Natural killer cell (primary cell): ENCODE measurements around the gene RDH8. TPM values are rescaled to one million over a fixed set of nuclear protein-coding genes. Genes with fewer than 3 reads are reported as not detected.
A peak's percentile ranks its signal among the peaks of the same experiment; 100 is the strongest.
"Not testable (repeated sequence)": the region's sequence is repeated elsewhere in the genome, so short reads cannot be mapped to it uniquely, and the experiment has no call there.

Experiments used
- ATAC-seq, 3 donors: fragments of 150-1000 bp in 2 of 3; fragments of 200-7000 bp in 1 of 3; cut with Tn5 transposase; 1 replicate in 1 of 3; 2 replicates in 2 of 3; pipeline ENCODE4 v1.10.0; 2021; ENCODE audit warnings: mild to moderate bottlenecking in 2 of 3, moderate library complexity in 2 of 3
- DNase-seq, 2 donors: peaks; one replicate each; pipeline versions ENCODE4 v3.0.0 to v3.0.0-alpha.2; 2013 to 2021; ENCODE audit warnings: mixed read lengths in 1 of 2
- H3K27ac ChIP-seq: one replicate; pipeline ENCODE4 v1.5.1; 2013; ENCODE audit warnings: mild to moderate bottlenecking, low read length
- H3K27me3 ChIP-seq: one replicate; pipeline ENCODE4 v1.6.1; 2013; ENCODE audit warnings: low read length; ENCODE audit not compliant: control insufficient read depth, insufficient read depth
- H3K36me3 ChIP-seq: one replicate; pipeline ENCODE4 v1.6.1; 2013; ENCODE audit warnings: low read length; ENCODE audit not compliant: control insufficient read depth, insufficient read depth
- H3K4me1 ChIP-seq: one replicate; pipeline ENCODE4 v1.6.1; 2013; ENCODE audit warnings: low read length; ENCODE audit not compliant: control insufficient read depth, insufficient read depth
- H3K4me3 ChIP-seq: one replicate; pipeline ENCODE4 v1.5.1; 2013; ENCODE audit warnings: low read length
- H3K9me3 ChIP-seq: one replicate; pipeline ENCODE4 v1.6.1; 2013; ENCODE audit warnings: low read length; ENCODE audit not compliant: control insufficient read depth, insufficient read depth
- H3K27ac Mint-ChIP-seq, 2 donors: one replicate each; pipeline ENCODE4 v1.8.0; 2022; ENCODE audit warnings: mild to moderate bottlenecking in 2 of 2, mixed read lengths in 2 of 2, moderate library complexity in 1 of 2
- H3K27me3 Mint-ChIP-seq, 2 donors: one replicate each; pipeline ENCODE4 v1.8.0; 2022; ENCODE audit warnings: low read depth in 2 of 2, mixed read lengths in 2 of 2
- H3K36me3 Mint-ChIP-seq: one replicate; pipeline ENCODE4 v1.8.0; 2022; ENCODE audit warnings: mixed read lengths
- H3K4me1 Mint-ChIP-seq, 2 donors: one replicate each; pipeline ENCODE4 v1.8.0; 2022; ENCODE audit warnings: mixed read lengths in 2 of 2
- H3K4me3 Mint-ChIP-seq: one replicate; pipeline ENCODE4 v1.8.0; 2022; ENCODE audit warnings: mild to moderate bottlenecking, moderate library complexity, mixed read lengths
- H3K9me3 Mint-ChIP-seq, 2 donors: one replicate each; pipeline ENCODE4 v1.8.0; 2022; ENCODE audit warnings: mixed read lengths in 2 of 2
- CTCF ChIP-seq: fragments of 200-600 bp; IDR thresholded peaks from one replicate; pipeline ENCODE4 v1.8.0; 2022; ENCODE audit warnings: antibody characterized with exemption
- WGBS: methylation state at CpG from one replicate; pipeline ENCODE4 v1.1.7; 2013; ENCODE audit warnings: missing lambda C conversion rate; ENCODE audit not compliant: insufficient coverage; 5-methylcytosine and 5-hydroxymethylcytosine counted together
- intact Hi-C: fragments of 100-400 bp; cut with micrococcal nuclease; formaldehyde crosslinking; loops from one replicate; pipeline ENCODE4 v1.14.2; 2022
- total RNA-seq, 4 donors: library from RNA; stranded (reverse); fragments of 120-200 nt in 1 of 4; gene quantifications; one replicate each; pipeline versions ENCODE4 v1.2.3 to v1.2.4, GENCODE V29; 2013 to 2022

RDH8 gene
- total RNA-seq, 3 donors from 2014 or later (not counting 1 experiment from before 2014, with no cell fraction given), result not detected

DNA sequence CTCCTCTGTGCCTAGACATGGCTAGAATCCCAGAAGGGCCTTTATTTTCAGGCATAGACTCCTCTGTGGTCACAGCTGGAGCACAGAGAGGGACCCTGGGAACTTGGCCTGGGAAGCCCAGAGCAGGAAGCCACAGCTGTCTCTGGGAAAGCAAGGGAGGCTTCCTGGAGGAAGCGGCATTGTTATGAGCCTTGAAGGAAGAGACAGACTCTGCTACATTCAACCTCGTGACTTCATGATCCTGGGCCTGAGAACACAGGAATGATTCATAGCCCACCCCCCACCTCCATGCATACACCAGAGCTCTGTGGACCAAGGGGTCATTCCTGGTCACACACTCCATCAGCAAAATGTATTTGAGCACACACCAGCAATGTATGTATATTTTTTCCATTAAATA, 8.6 kb downstream of the RDH8 start:
- Histone ChIP-seq H3K4me1 (no peaks in the 10 kb centered on the region), H3K4me3 (no peak overlapping the region), H3K27me3 (no peaks in the 10 kb centered on the region), H3K36me3 (no peaks in the 10 kb centered on the region), H3K9me3 (no peaks in the 10 kb centered on the region), H3K27ac (no peak overlapping the region)
- Mint-ChIP-seq H3K4me1 (no peaks in the 10 kb centered on the region), H3K9me3 (no peaks in the 10 kb centered on the region), H3K4me3 (no peak overlapping the region), H3K36me3 (no peaks in the 10 kb centered on the region), H3K27me3 (peaks cover 6 to 11% of the 10 kb centered on the region in 2 donors), H3K27ac (no peak overlapping the region)
- 83% methylated on average over 2 of the region's 2 CpGs for WGBS
- DNase-seq, result no peak
- no peak for ATAC-seq
- intact Hi-C loops, result no loop called here
- TF ChIP-seq CTCF, result no peak

DNA sequence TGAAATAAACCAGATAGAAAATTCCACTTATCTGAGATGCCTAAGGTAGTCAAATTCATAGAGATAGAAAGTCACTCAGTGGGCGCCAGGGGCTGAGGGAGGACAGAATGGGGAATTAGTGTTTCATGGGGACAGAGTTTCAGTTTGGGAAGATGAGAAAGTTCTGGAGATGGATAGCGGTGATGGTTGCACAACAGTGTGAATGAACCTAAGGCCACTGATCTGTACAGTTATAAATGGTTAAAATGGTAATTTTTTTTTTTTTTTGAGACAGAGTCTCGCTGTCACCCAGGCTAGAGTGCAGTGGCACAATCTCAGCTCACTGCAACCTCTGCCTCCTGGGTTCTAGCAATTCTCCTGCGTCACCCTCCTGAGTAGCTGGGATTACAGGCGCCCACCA, 9.8 kb downstream of the RDH8 start:
- H3K4me3 Mint-ChIP-seq, DNase-seq, ATAC-seq, H3K4me1 ChIP-seq, H3K27ac Mint-ChIP-seq, H3K36me3 Mint-ChIP-seq, H3K27ac ChIP-seq, H3K36me3 ChIP-seq, H3K9me3 ChIP-seq, H3K9me3 Mint-ChIP-seq, intact Hi-C loops, H3K4me3 ChIP-seq, H3K4me1 Mint-ChIP-seq, H3K27me3 ChIP-seq: not testable (repeated sequence)
- H3K27me3 Mint-ChIP-seq, result peaks cover 6 to 11% of the 10 kb centered on the region in 2 donors
- WGBS, result 82% methylated on average over 5 of the region's 5 CpGs

DNA sequence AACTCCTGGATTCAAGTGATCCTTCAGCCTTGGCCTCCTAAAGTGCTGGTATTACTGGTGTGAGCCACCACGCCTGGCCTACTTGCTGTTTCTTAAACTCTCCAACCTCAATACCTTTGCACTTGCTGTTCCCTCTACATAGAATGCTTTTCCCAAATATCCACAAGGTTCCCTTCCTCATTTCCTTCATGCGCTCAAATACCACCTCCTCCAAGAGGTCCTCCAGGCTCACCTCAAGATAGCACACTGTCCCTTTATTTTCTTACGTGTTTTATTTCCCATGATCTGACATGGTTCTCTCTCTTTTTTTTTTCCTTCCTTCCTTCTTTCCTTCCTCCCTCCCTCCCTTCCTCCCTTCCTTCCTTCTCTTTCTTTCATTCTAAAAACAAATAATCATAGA, 13.5 kb downstream of the RDH8 start:
- Mint-ChIP-seq H3K27me3 (peaks cover 6 to 8% of the 10 kb centered on the region in 2 donors), H3K4me1 (no peaks in the 10 kb centered on the region), H3K36me3 (no peaks in the 10 kb centered on the region), H3K27ac (no peak overlapping the region), H3K4me3 (no peak overlapping the region), H3K9me3 (no peaks in the 10 kb centered on the region)
- DNase-seq (no peak), ATAC-seq (no peak)
- H3K27me3 ChIP-seq, result no peaks in the 10 kb centered on the region
- H3K9me3 ChIP-seq, result no peaks in the 10 kb centered on the region
- H3K4me1 ChIP-seq, result peaks cover 6% of the 10 kb centered on the region
- TF ChIP-seq CTCF, result no peak
- H3K27ac ChIP-seq, result no peak overlapping the region
- intact Hi-C loops, result loop anchor here (1.0 to 5.0 kb wide), 2 partner anchors 92 to 889 kb away; no protein-coding TSS in a partner anchor
- 90% methylated on average over 3 of the region's 3 CpGs for WGBS
- H3K36me3 ChIP-seq, result no peaks in the 10 kb centered on the region
- no peak overlapping the region for H3K4me3 ChIP-seq

DNA sequence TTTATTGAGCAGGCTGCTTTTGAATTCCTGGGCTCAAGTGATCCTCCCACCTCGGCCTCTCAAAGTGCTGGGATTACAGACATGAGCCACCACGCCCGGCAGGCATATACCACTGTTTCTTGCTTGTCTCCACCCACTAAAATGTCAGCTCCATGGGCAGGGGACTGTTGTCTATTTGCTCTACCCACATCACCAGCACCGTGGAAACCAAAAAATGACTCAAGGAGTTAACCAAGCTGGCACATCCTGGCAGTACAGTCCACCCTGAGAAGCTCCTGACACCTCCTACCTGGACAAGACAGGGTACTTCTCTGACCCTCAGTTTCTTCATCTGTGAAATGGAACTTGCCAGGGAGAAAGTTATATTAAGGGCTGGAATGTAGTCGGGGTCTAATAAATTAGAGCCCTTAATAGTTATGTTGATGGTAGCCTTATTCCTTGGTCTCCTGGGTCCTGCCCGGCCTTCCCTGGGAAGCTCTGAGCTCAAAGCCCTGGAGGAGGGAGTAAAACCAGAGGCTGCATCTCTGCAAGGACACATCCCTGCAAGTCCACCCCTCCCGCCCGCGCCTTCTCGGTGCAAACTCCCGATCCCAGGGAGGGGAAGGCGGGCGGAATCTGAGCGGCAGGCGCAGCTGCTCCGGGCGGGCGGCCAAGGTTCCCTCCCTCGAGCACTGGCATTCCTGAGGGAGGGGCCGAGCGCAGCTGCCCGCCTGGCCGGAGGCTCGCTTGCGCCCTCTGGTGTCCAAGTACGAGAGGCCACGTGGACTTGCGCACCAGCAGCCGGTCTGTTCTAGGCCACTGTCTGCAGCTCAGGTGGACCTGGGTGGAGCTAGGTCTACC, 14.1 kb downstream of the RDH8 start:
- Mint-ChIP-seq H3K27ac (no peak overlapping the region), H3K27me3 (peaks cover 11% of the 10 kb centered on the region in 2 donors), H3K4me3 (no peak overlapping the region), H3K4me1 (no peaks in the 10 kb centered on the region), H3K36me3 (no peaks in the 10 kb centered on the region), H3K9me3 (no peaks in the 10 kb centered on the region)
- H3K9me3 ChIP-seq, result no peaks in the 10 kb centered on the region
- WGBS, result 11% methylated on average over 29 of the region's 29 CpGs
- H3K4me3 ChIP-seq, result no peak overlapping the region
- intact Hi-C loops, result loop anchor here (1.0 to 5.0 kb wide), 2 partner anchors 93 to 890 kb away; no protein-coding TSS in a partner anchor
- no peak overlapping the region for H3K27ac ChIP-seq
- H3K36me3 ChIP-seq, result no peaks in the 10 kb centered on the region
- peak; percentile 95 for TF ChIP-seq CTCF
- DNase-seq (peak; percentile 79 to 86), ATAC-seq (peak; percentile 85 to 98 (median 98))
- H3K4me1 ChIP-seq, result peaks cover 6% of the 10 kb centered on the region
- H3K27me3 ChIP-seq, result no peaks in the 10 kb centered on the region
